K562 (cell line): Measurements from ENCODE around the gene DPAGT1. TPM values are rescaled to one million over a fixed set of nuclear protein-coding genes. Genes with fewer than 3 reads are reported as not detected.

Experiments
- BCOR ChIP-seq: fragments of 450-650 bp; IDR thresholded peaks from 2 replicates; pipeline ENCODE4 v1.6.1; 2016
- CCNT2 ChIP-seq: IDR thresholded peaks from 2 replicates; pipeline ENCODE4 v1.6.1; 2011; ENCODE audit warnings: borderline replicate concordance, low read depth, mild to moderate bottlenecking, moderate library complexity, mixed read lengths, low read length; ENCODE audit not compliant: insufficient read length; ENCODE audit errors: extremely low read depth
- COPS2 ChIP-seq: fragments of 450-650 bp; conservative IDR thresholded peaks from 2 replicates; pipeline ENCODE4 v1.6.1; 2016; ENCODE audit warnings: mild to moderate bottlenecking, moderate library complexity
- CREM ChIP-seq: IDR thresholded peaks from 2 replicates; pipeline ENCODE4 v1.6.1; 2014; ENCODE audit warnings: antibody characterized with exemption, low read depth
- CTBP1 ChIP-seq: fragments of 450-650 bp; IDR thresholded peaks from 2 replicates; pipeline ENCODE4 v1.6.1; 2016; ENCODE audit warnings: borderline replicate concordance
- DMBX1 ChIP-seq: fragments of 250-450 bp; sonication (Bioruptor Pico); IDR thresholded peaks from 2 replicates; pipeline ENCODE4 v1.8.0; 2022; ENCODE audit warnings: inconsistent platforms, mild to moderate bottlenecking, moderate library complexity, borderline replicate concordance
- ETV6 ChIP-seq, 3 experiments: fragments of 150-350 bp in 1 of 3; sonication (generic) in 1 of 3; formaldehyde crosslinking in 1 of 3; IDR thresholded peaks; 2 replicates each; pipeline versions ENCODE4 v1.6.1 to v1.8.0; 2014 to 2022; ENCODE audit warnings: borderline replicate concordance in 2 of 3, low read depth in 2 of 3, antibody characterized with exemption in 1 of 3, low read length in 1 of 3, mild to moderate bottlenecking in 1 of 3, missing genetic modification reagents in 1 of 3
- GTF2A2 ChIP-seq: IDR thresholded peaks from 2 replicates; pipeline ENCODE4 v1.6.1; 2016; ENCODE audit warnings: mild to moderate bottlenecking, missing genetic modification characterization, missing compliant biosample characterization
- KLF16 ChIP-seq: IDR thresholded peaks from 2 replicates; pipeline ENCODE4 v1.6.1; 2016; ENCODE audit warnings: antibody characterized with exemption
- MIER1 ChIP-seq: fragments of 450-650 bp; IDR thresholded peaks from 2 replicates; pipeline ENCODE4 v1.6.1; 2016; ENCODE audit warnings: antibody characterized with exemption, mild to moderate bottlenecking, low read depth
- POLR2AphosphoS2 ChIP-seq: IDR thresholded peaks from 2 replicates; pipeline ENCODE4 v1.6.1; 2012; ENCODE audit warnings: low read length, improper control_type of control experiment
- POLR2G ChIP-seq: fragments of 200-400 bp; formaldehyde crosslinking; IDR thresholded peaks from 2 replicates; pipeline ENCODE4 v1.6.1; 2017; ENCODE audit warnings: low read depth, mild to moderate bottlenecking, antibody characterized with exemption, low read length, moderate library complexity
- RCOR1 ChIP-seq, 2 experiments: IDR thresholded peaks; 2 replicates each; pipeline ENCODE4 v1.6.1; 2012; ENCODE audit warnings: low read depth in 2 of 2, low read length in 2 of 2, borderline replicate concordance in 1 of 2, improper control_type of control experiment in 1 of 2
- SLC30A9 ChIP-seq: fragments of 250-450 bp; sonication (Bioruptor Pico); IDR thresholded peaks from 2 replicates; pipeline ENCODE4 v1.8.0; 2022; ENCODE audit warnings: mild to moderate bottlenecking, moderate library complexity
- SREBF1 ChIP-seq: fragments of 150-350 bp; IDR thresholded peaks from 2 replicates; pipeline ENCODE4 v1.6.1; 2014; ENCODE audit warnings: antibody characterized with exemption, low read depth, low read length, borderline replicate concordance
- SRSF7 ChIP-seq: fragments of 200-400 bp; formaldehyde crosslinking; optimal IDR thresholded peaks from 2 replicates; pipeline ENCODE3; 2017; ENCODE audit warnings: mild to moderate bottlenecking, low read depth, low read length
- TBP ChIP-seq: optimal IDR thresholded peaks from 2 replicates; pipeline ENCODE3; 2011; ENCODE audit warnings: low read depth, low read length, improper control_type of control experiment
- TRIM24 ChIP-seq, 2 experiments: fragments of 450-650 bp; IDR thresholded peaks; 2 replicates each; pipeline ENCODE4 v1.6.1; 2016
- XRCC3 ChIP-seq: fragments of 450-650 bp; IDR thresholded peaks from 2 replicates; pipeline ENCODE4 v1.6.1; 2017; ENCODE audit warnings: mild to moderate bottlenecking, moderate library complexity
- ZKSCAN1 ChIP-seq: fragments of 150-350 bp; IDR thresholded peaks from 2 replicates; pipeline ENCODE4 v1.6.1; 2016; ENCODE audit warnings: low read depth, low read length
- ZNF197 ChIP-seq: fragments of 200-800 bp; sonication (Bioruptor generic); IDR thresholded peaks from 2 replicates; pipeline ENCODE4 v1.6.1; 2016; ENCODE audit warnings: low read depth, missing genetic modification characterization, missing compliant biosample characterization
- ZNF57 ChIP-seq: fragments of 450-650 bp; formaldehyde crosslinking; IDR thresholded peaks from 2 replicates; pipeline ENCODE4 v1.4.0; 2020; ENCODE audit warnings: mild to moderate bottlenecking, moderate library complexity
- ZNF766 ChIP-seq: fragments of 200-800 bp; sonication (Bioruptor generic); conservative IDR thresholded peaks from 2 replicates; pipeline ENCODE4 v1.6.1; 2016; ENCODE audit warnings: missing genetic modification characterization, missing compliant biosample characterization
- ZNF778 ChIP-seq: fragments of 450-650 bp; formaldehyde crosslinking; IDR thresholded peaks from 2 replicates; pipeline ENCODE4 v1.4.0; 2020; ENCODE audit warnings: mild to moderate bottlenecking, moderate library complexity
- polyA plus RNA-seq, 8 experiments: library from polyadenylated mRNA; depleted of rRNA in 4 of 8; stranded (reverse) in 5 of 8; unstranded in 3 of 8; fragments of >200 nt; fragmentation: Nextera tagmentation in 2 of 8; fragmentation: Illumina TruSeq in 1 of 8; extraction: Ambion mirVana in 2 of 8; extraction: Trizol in 1 of 8; gene quantifications; 2 replicates each; pipeline versions ENCODE4 v1.2.1 to v1.2.3, GENCODE V29; 2011 to 2014; ENCODE audit warnings: inconsistent platforms in 1 of 8, missing spikeins in 1 of 8
- total RNA-seq, 7 experiments: library from RNA; depleted of rRNA in 6 of 7; stranded (reverse); fragments of >200 nt in 6 of 7; fragmentation: Illumina TruSeq in 2 of 7; extraction: Trizol in 2 of 7; gene quantifications; 2 replicates each; pipeline versions ENCODE4 v1.2.1 to v1.2.3, GENCODE V29; 2011 to 2021; ENCODE audit warnings: low replicate concordance in 1 of 7
- TF ChIP-seq, protein P1 (sequence below): fragments of 250-450 bp; sonication (Bioruptor Pico); IDR thresholded peaks from 2 replicates; pipeline ENCODE4 v1.5.0; 2021
- TF ChIP-seq, protein P2 (sequence below): fragments of 450-650 bp; IDR thresholded peaks from 2 replicates; pipeline ENCODE4 v1.6.1; 2016
- TF ChIP-seq, protein P3 (sequence below): fragments of 250-450 bp; sonication (Bioruptor Pico); IDR thresholded peaks from 2 replicates; pipeline ENCODE4 v1.5.1; 2021; ENCODE audit warnings: mild to moderate bottlenecking

Gene DPAGT1
- total and polyA plus RNA-seq, 9 of the 15 experiments (the other 6 are each of a cell fraction or from before 2014, with no cell fraction given), result 29.9 to 135 (median 85.0) TPM

- TF ChIP-seq MIER1 (no peak), KLF16 (no peak), RCOR1 (IDR thresholded peaks at IDR 0.05; ENCODE audit: borderline replicate concordance in 1 of 2, low read depth in 2 of 2, low read length in 2 of 2) (peak in 1 of 2 experiments; percentile 70; a peak in 1 of 4 replicates), ZNF778 (no peak), CREM (peak; percentile 71), SLC30A9 (no peak), ZNF197 (CRISPR knock-in tag) (no peak), ZNF766 (CRISPR knock-in tag) (0 out of 2 replicates have a peak, but pooled peaks have one; percentile 24), ZNF57 (CRISPR knock-in tag) (no peak), POLR2G (no peak), CTBP1 (peak; percentile 33; the same call in 1 of the 2 replicates), XRCC3 (no peak), ZKSCAN1 (no peak), TRIM24 (IDR thresholded peaks at IDR 0.05) (no peak), GTF2A2 (tag) (no peak), BCOR (peak; percentile 32; the same call in 1 of the 2 replicates), POLR2AphosphoS2 (no peak), ETV6 (IDR thresholded peaks at IDR 0.05; ENCODE audit: borderline replicate concordance in 1 of 2, low read depth in 2 of 2, low read length in 1 of 2) (no peak), ETV6 (CRISPR knock-in tag; IDR thresholded peaks at IDR 0.05; ENCODE audit: borderline replicate concordance) (no peak), CCNT2 (no peak), SRSF7 (no peak), DMBX1 (CRISPR knock-in tag) (0 out of 2 replicates have a peak, but pooled peaks have one; percentile 50), TBP (peak; percentile 44), COPS2 (no peak), SREBF1 (no peak)
- TF ChIP-seq, protein P1, sequence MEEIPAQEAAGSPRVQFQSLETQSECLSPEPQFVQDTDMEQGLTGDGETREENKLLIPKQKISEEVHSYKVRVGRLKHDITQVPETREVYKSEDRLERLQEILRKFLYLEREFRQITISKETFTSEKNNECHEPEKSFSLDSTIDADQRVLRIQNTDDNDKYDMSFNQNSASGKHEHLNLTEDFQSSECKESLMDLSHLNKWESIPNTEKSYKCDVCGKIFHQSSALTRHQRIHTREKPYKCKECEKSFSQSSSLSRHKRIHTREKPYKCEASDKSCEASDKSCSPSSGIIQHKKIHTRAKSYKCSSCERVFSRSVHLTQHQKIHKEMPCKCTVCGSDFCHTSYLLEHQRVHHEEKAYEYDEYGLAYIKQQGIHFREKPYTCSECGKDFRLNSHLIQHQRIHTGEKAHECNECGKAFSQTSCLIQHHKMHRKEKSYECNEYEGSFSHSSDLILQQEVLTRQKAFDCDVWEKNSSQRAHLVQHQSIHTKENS, result no peak
- TF ChIP-seq, protein P2, sequence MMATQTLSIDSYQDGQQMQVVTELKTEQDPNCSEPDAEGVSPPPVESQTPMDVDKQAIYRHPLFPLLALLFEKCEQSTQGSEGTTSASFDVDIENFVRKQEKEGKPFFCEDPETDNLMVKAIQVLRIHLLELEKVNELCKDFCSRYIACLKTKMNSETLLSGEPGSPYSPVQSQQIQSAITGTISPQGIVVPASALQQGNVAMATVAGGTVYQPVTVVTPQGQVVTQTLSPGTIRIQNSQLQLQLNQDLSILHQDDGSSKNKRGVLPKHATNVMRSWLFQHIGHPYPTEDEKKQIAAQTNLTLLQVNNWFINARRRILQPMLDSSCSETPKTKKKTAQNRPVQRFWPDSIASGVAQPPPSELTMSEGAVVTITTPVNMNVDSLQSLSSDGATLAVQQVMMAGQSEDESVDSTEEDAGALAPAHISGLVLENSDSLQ, result no peak
- TF ChIP-seq, protein P3, sequence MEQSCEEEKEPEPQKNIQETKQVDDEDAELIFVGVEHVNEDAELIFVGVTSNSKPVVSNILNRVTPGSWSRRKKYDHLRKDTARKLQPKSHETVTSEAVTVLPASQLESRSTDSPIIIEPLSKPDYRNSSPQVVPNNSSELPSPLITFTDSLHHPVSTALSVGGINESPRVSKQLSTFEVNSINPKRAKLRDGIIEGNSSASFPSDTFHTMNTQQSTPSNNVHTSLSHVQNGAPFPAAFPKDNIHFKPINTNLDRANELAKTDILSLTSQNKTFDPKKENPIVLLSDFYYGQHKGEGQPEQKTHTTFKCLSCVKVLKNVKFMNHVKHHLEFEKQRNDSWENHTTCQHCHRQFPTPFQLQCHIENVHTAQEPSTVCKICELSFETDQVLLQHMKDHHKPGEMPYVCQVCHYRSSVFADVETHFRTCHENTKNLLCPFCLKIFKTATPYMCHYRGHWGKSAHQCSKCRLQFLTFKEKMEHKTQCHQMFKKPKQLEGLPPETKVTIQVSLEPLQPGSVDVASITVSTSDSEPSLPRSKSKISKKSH (CRISPR knock-in tag), result no peak
Observed at GRCh38 chr11:119065369-119065768, 36.3 kb downstream of the DPAGT1 start (continued).
